SK-N-SH (cell line): ENCODE data around the gene CFAP20. TPM values are rescaled to one million over a fixed set of nuclear protein-coding genes. Genes with fewer than 3 reads are reported as not detected.
"Not testable (repeated sequence)": the region's sequence is repeated elsewhere in the genome, so short reads cannot be mapped to it uniquely, and the experiment has no call there.

Experiments used
- CTCF ChIA-PET: fragments of 300-600, 350-600 bp; formaldehyde crosslinking; extraction: SDS; loops from one replicate; lab custom pipeline; 2021; lab: Yijun Ruan, JAX
- POLR2A ChIA-PET: fragments of 350-600 bp; sonication (Branson Sonifier 250); formaldehyde crosslinking; extraction: SDS; loops from one replicate; lab custom pipeline; 2020; ENCODE audit warnings: antibody characterized with exemption, inconsistent platforms; lab: Yijun Ruan, JAX
- DNase-seq: peaks from one replicate; pipeline ENCODE4 v3.0.0; 2012
- H2AFZ ChIP-seq: fragments of 200-600 bp; sonication (generic); 2 replicates; pipeline ENCODE4 v1.8.1; 2016; ENCODE audit warnings: antibody characterized with exemption, mild to moderate bottlenecking, low read depth
- H3F3A ChIP-seq: fragments of 200-600 bp; sonication (generic); replicated peaks from 2 replicates; pipeline ENCODE3; 2016; ENCODE audit warnings: antibody characterized with exemption, mild to moderate bottlenecking; ENCODE audit not compliant: insufficient read depth
- H3K27ac ChIP-seq, 2 experiments: fragments of 200-500 bp in 1 of 2; fragments of 200-600 bp in 1 of 2; sonication (Bioruptor generic) in 1 of 2; sonication (generic), shearing (Covaris generic) in 1 of 2; 2 replicates each; pipeline versions ENCODE4 v1.5.1 to v1.6.1; 2014 to 2016; ENCODE audit warnings: low read depth in 2 of 2, inconsistent platforms in 1 of 2, low read length in 1 of 2, mild to moderate bottlenecking in 1 of 2, mixed read lengths in 1 of 2
- H3K27me3 ChIP-seq: fragments of 200-600 bp; sonication (generic), shearing (Covaris generic); 2 replicates; pipeline ENCODE4 v1.6.1; 2016; ENCODE audit warnings: mixed run types; ENCODE audit not compliant: insufficient read depth
- H3K36me3 ChIP-seq, 2 experiments: fragments of 200-500 bp in 1 of 2; fragments of 200-600 bp in 1 of 2; sonication (Bioruptor generic) in 1 of 2; sonication (generic) in 1 of 2; replicated peaks in 1 of 2; 2 replicates each; pipeline versions ENCODE3 to v1.5.1; 2014 to 2016; ENCODE audit warnings: low read length in 1 of 2, mild to moderate bottlenecking in 1 of 2; ENCODE audit not compliant: insufficient read depth in 2 of 2, control insufficient read depth in 1 of 2
- H3K4me1 ChIP-seq, 2 experiments: fragments of 200-500 bp in 1 of 2; fragments of 200-600 bp in 1 of 2; sonication (Bioruptor generic) in 1 of 2; sonication (generic), shearing (Covaris generic) in 1 of 2; 2 replicates each; pipeline versions ENCODE4 v1.5.1 to v1.6.1; 2014 to 2016; ENCODE audit warnings: low read depth in 1 of 2, low read length in 1 of 2, mixed run types in 1 of 2; ENCODE audit not compliant: insufficient read depth in 2 of 2, control insufficient read depth in 1 of 2
- H3K4me2 ChIP-seq: fragments of 200-600 bp; sonication (generic), shearing (Covaris generic); 2 replicates; pipeline ENCODE4 v1.6.1; 2017; ENCODE audit warnings: mixed run types
- H3K4me3 ChIP-seq, 2 experiments: fragments of 200-500 bp in 1 of 2; fragments of 200-600 bp in 1 of 2; sonication (Bioruptor generic) in 1 of 2; sonication (generic), shearing (Covaris generic) in 1 of 2; 2 replicates each; pipeline versions ENCODE4 v1.5.1 to v1.8.1; 2014 to 2016; ENCODE audit warnings: low read depth in 2 of 2, inconsistent platforms in 1 of 2, low read length in 1 of 2, mild to moderate bottlenecking in 1 of 2, mixed read lengths in 1 of 2, moderate library complexity in 1 of 2
- H3K79me2 ChIP-seq: fragments of 200-600 bp; sonication (generic); 2 replicates; pipeline ENCODE4 v1.8.1; 2017; ENCODE audit warnings: mild to moderate bottlenecking; ENCODE audit not compliant: insufficient read depth
- H3K9ac ChIP-seq: fragments of 200-600 bp; sonication (generic); 2 replicates; pipeline ENCODE4 v1.6.1; 2017; ENCODE audit warnings: mixed run types
- H3K9me2 ChIP-seq: fragments of 200-600 bp; sonication (generic); 2 replicates; pipeline ENCODE4 v1.6.1; 2017; ENCODE audit warnings: mixed run types
- H3K9me3 ChIP-seq: fragments of 200-600 bp; sonication (generic); 2 replicates; pipeline ENCODE4 v1.6.1; 2017; ENCODE audit warnings: mixed run types, mild to moderate bottlenecking, moderate library complexity
- H4K20me1 ChIP-seq: fragments of 200-600 bp; sonication (generic); 2 replicates; pipeline ENCODE4 v1.6.1; 2017; ENCODE audit warnings: mild to moderate bottlenecking, mixed run types; ENCODE audit not compliant: insufficient read depth
- ELF1 ChIP-seq: IDR thresholded peaks from 2 replicates; pipeline ENCODE4 v1.4.0; 2012
- EZH2phosphoT487 ChIP-seq: fragments of 200-600 bp; sonication (generic); IDR thresholded peaks from 2 replicates; pipeline ENCODE4 v1.6.1; 2017; ENCODE audit warnings: low read depth, mixed run types, mild to moderate bottlenecking, antibody characterized with exemption, moderate library complexity, borderline replicate concordance
- FOSL2 ChIP-seq: IDR thresholded peaks from 2 replicates; pipeline ENCODE4 v1.4.0; 2012; ENCODE audit warnings: low read depth, mild to moderate bottlenecking, moderate library complexity, borderline replicate concordance
- FOXJ3 ChIP-seq: sonication (generic); formaldehyde crosslinking; IDR thresholded peaks from 2 replicates; pipeline ENCODE4 v1.5.1; 2020; ENCODE audit warnings: mild to moderate bottlenecking, missing genetic modification reagents
- GATA2 ChIP-seq: sonication (generic); formaldehyde crosslinking; IDR thresholded peaks from 2 replicates; pipeline ENCODE4 v1.5.0; 2020; ENCODE audit warnings: mild to moderate bottlenecking, missing genetic modification reagents
- MEF2A ChIP-seq: IDR thresholded peaks from 2 replicates; pipeline ENCODE4 v1.4.0; 2012; ENCODE audit warnings: low read depth, borderline replicate concordance
- NFIC ChIP-seq: IDR thresholded peaks from 2 replicates; pipeline ENCODE4 v1.4.0; 2012; ENCODE audit warnings: borderline replicate concordance
- RCOR1 ChIP-seq: fragments of 150-350 bp; IDR thresholded peaks from 2 replicates; pipeline ENCODE4 v1.6.1; 2017; ENCODE audit warnings: antibody characterized with exemption, low read length
- RFX5 ChIP-seq: IDR thresholded peaks from 2 replicates; pipeline ENCODE4 v1.6.1; 2012; ENCODE audit warnings: mild to moderate bottlenecking, improper control_type of control experiment, low read length
- RXRA ChIP-seq: IDR thresholded peaks from 2 replicates; pipeline ENCODE4 v1.4.0; 2012; ENCODE audit warnings: low read depth, mild to moderate bottlenecking, borderline replicate concordance
- SIN3A ChIP-seq: IDR thresholded peaks from 2 replicates; pipeline ENCODE4 v1.6.1; 2012; ENCODE audit warnings: low read depth, mild to moderate bottlenecking, low read length, moderate library complexity, borderline replicate concordance
- SMC3 ChIP-seq: IDR thresholded peaks from 2 replicates; pipeline ENCODE4 v1.6.1; 2012; ENCODE audit warnings: low read depth, low read length, improper control_type of control experiment
- TEAD4 ChIP-seq: IDR thresholded peaks from 2 replicates; pipeline ENCODE4 v1.4.0; 2012; ENCODE audit warnings: mild to moderate bottlenecking, borderline replicate concordance; ENCODE audit not compliant: insufficient read depth
- WGBS: methylation state at CpG from one replicate; pipeline ENCODE4 v1.1.6; 2017; ENCODE audit warnings: low lambda C conversion rate; 5-methylcytosine and 5-hydroxymethylcytosine counted together
- polyA plus RNA-seq, 3 experiments: library from polyadenylated mRNA; depleted of rRNA; stranded (reverse); fragments of >200 nt; gene quantifications; 2 replicates each; pipeline ENCODE4 v1.2.3, GENCODE V29; 2012
- TF ChIP-seq, protein P1 (sequence below): IDR thresholded peaks from 2 replicates; pipeline ENCODE4 v1.6.1; 2012; ENCODE audit warnings: mild to moderate bottlenecking, low read depth, low read length, moderate library complexity
- TF ChIP-seq, protein P2 (sequence below): fragments of 200-600 bp; sonication (generic); IDR thresholded peaks from 2 replicates; pipeline ENCODE4 v1.6.1; 2017; ENCODE audit warnings: antibody characterized with exemption, mild to moderate bottlenecking, moderate library complexity

Gene CFAP20
- polyA plus RNA-seq, 1 of the 3 experiments (the other 2 are of a cell fraction) = 61.6 TPM

DNA sequence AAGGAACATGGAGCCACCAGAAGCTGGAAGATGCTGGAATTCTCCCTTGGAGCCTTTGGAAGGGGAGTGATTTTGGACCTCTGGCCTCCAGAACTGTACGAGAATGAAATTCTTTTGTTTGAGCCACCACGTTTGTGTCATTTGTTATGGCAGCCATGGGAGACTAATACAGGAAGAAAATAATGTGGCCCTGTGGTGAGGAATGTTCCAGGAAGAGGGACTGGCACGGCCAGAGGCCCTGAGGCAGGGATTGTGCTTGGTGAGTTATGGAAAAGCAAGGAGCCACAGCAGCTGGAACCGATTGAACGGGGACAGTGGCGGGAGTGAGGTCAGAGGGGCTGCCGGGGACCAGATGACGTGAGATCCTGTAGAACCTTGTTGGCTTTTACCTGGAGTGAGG lies 51.4 kb downstream of the CFAP20 start (continued):
- TF ChIP-seq, protein P1, sequence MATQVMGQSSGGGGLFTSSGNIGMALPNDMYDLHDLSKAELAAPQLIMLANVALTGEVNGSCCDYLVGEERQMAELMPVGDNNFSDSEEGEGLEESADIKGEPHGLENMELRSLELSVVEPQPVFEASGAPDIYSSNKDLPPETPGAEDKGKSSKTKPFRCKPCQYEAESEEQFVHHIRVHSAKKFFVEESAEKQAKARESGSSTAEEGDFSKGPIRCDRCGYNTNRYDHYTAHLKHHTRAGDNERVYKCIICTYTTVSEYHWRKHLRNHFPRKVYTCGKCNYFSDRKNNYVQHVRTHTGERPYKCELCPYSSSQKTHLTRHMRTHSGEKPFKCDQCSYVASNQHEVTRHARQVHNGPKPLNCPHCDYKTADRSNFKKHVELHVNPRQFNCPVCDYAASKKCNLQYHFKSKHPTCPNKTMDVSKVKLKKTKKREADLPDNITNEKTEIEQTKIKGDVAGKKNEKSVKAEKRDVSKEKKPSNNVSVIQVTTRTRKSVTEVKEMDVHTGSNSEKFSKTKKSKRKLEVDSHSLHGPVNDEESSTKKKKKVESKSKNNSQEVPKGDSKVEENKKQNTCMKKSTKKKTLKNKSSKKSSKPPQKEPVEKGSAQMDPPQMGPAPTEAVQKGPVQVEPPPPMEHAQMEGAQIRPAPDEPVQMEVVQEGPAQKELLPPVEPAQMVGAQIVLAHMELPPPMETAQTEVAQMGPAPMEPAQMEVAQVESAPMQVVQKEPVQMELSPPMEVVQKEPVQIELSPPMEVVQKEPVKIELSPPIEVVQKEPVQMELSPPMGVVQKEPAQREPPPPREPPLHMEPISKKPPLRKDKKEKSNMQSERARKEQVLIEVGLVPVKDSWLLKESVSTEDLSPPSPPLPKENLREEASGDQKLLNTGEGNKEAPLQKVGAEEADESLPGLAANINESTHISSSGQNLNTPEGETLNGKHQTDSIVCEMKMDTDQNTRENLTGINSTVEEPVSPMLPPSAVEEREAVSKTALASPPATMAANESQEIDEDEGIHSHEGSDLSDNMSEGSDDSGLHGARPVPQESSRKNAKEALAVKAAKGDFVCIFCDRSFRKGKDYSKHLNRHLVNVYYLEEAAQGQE = no peak
- TF ChIP-seq, all 33 proteins: peak for 0

DNA sequence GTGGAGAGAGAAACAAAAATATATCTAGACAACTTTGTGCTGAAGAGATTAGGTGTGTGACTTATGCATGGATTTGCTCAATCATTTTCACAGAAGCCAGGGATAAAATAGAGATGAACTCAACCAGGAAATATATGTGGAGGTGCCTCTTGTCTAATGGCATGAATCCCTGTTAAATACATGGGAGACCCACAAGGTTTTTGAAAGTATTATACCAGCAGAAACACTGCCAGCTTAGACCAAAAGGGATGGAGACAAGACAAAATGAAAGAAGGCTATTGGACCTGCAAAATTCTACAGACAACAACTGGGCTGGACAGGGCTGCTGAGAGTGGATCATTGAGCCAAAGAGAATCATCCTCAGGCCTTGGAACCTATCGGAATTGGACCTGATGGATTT lies 52.7 kb downstream of the CFAP20 start:
- H3F3A ChIP-seq = no peaks in the 10 kb centered on the region
- H3K9me3 ChIP-seq = no peaks in the 10 kb centered on the region; the same call in 1 of the 2 replicates
- ChIA-PET POLR2A (no interaction called here), CTCF (interaction anchor here (0.6 to 1.6 kb wide), 2 partner anchors 43 to 134 kb away, joined by 3 read pairs; no protein-coding TSS in a partner anchor)
- H3K27me3 ChIP-seq = no peaks in the 10 kb centered on the region
- H3K27ac ChIP-seq = no peak overlapping the region
- DNase-seq = no peak
- H3K36me3 ChIP-seq = no peaks in the 10 kb centered on the region
- TF ChIP-seq FOSL2 = no peak
- no peak for TF ChIP-seq RCOR1
- TF ChIP-seq, all 33 proteins: peak for 0
- WGBS = 88% methylated on average over 1 of the region's 1 CpG
- no peaks in the 10 kb centered on the region for H3K9me2 ChIP-seq
- no peak overlapping the region for H3K9ac ChIP-seq
- H3K4me2 ChIP-seq = no peak overlapping the region
- H4K20me1 ChIP-seq = no peaks in the 10 kb centered on the region
- H3K4me3 ChIP-seq = no peak overlapping the region
- H3K79me2 ChIP-seq = no peaks in the 10 kb centered on the region
- no peak overlapping the region for H2AFZ ChIP-seq
- H3K4me1 ChIP-seq = no peaks in the 10 kb centered on the region

DNA sequence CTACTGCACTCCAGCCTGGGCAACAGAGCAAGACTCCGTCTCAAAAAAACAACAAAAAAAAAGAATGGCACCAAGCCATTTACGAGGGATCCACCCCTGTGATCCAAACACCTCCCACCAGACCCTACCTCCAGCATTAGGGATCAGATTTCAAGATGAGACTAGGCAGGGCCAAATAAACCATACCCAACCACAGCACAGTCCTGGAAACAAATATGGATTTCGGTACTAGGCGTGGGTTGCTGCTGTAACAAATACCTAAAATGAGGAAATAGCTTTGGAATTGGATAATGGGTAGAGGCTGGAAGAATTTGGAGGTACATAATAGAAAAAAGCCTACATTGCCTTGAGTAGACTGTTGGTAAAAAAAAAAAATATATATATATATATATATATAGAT lies 54.5 kb downstream of the CFAP20 start:
- H2AFZ ChIP-seq = no peak overlapping the region
- no peak overlapping the region for H3K4me3 ChIP-seq
- H3K4me2 ChIP-seq = no peak overlapping the region
- H3K9ac ChIP-seq = no peak overlapping the region
- no peaks in the 10 kb centered on the region for H3K4me1 ChIP-seq
- H3K27me3 ChIP-seq = no peaks in the 10 kb centered on the region
- no peaks in the 10 kb centered on the region for H3K36me3 ChIP-seq
- H3K27ac ChIP-seq = no peak overlapping the region
- no peaks in the 10 kb centered on the region for H3F3A ChIP-seq
- no peak for TF ChIP-seq NFIC
- TF ChIP-seq FOSL2 = no peak
- no peak for TF ChIP-seq ELF1
- no peak for TF ChIP-seq SIN3A
- no peak for TF ChIP-seq FOXJ3
- TF ChIP-seq, protein P2, sequence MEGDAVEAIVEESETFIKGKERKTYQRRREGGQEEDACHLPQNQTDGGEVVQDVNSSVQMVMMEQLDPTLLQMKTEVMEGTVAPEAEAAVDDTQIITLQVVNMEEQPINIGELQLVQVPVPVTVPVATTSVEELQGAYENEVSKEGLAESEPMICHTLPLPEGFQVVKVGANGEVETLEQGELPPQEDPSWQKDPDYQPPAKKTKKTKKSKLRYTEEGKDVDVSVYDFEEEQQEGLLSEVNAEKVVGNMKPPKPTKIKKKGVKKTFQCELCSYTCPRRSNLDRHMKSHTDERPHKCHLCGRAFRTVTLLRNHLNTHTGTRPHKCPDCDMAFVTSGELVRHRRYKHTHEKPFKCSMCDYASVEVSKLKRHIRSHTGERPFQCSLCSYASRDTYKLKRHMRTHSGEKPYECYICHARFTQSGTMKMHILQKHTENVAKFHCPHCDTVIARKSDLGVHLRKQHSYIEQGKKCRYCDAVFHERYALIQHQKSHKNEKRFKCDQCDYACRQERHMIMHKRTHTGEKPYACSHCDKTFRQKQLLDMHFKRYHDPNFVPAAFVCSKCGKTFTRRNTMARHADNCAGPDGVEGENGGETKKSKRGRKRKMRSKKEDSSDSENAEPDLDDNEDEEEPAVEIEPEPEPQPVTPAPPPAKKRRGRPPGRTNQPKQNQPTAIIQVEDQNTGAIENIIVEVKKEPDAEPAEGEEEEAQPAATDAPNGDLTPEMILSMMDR = no peak
- no peak for TF ChIP-seq RCOR1
- no peak for TF ChIP-seq TEAD4
- no peak for TF ChIP-seq MEF2A
- TF ChIP-seq SMC3 = no peak
- TF ChIP-seq RXRA = no peak
- no peak for TF ChIP-seq GATA2 (CRISPR knock-in tag)
- no peak for TF ChIP-seq RFX5
- no peak for TF ChIP-seq EZH2phosphoT487
- DNase-seq = no peak
- WGBS = 92% methylated on average over 4 of the region's 4 CpGs
- H4K20me1 ChIP-seq = no peaks in the 10 kb centered on the region
- ChIA-PET CTCF (interaction anchor here (0.8 kb wide), 1 partner anchor 262 kb away, joined by 3 read pairs; no protein-coding TSS in a partner anchor), POLR2A (no interaction called here)
- H3K79me2 ChIP-seq = no peaks in the 10 kb centered on the region
- H3K9me3 ChIP-seq = no peaks in the 10 kb centered on the region; the same call in 1 of the 2 replicates
- H3K9me2 ChIP-seq = no peaks in the 10 kb centered on the region

DNA sequence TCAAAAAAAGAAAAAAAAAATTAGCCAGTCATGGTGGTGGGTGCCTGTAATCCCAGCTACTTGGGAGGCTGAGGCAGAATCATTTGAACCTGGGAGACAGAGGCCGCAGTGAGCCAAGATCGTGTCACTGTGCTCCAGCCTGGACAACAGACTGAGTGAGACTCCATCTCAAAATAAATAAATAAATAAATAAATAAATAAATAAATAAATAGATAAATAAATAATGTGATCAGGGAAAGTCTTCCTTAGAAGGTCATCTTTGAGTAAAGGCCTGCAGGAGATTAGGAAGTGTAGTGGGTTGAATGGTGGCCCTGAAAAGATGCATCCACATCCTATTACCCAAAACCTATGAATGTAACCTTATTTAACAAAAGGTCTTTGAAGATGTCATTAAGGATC lies 56.1 kb downstream of the CFAP20 start:
- POLR2A ChIA-PET, H3K9ac ChIP-seq: not testable (repeated sequence)

More for the DNA sequence above, 56.1 kb downstream of the CFAP20 start:
- not testable (repeated sequence) for H3K4me2 ChIP-seq, H3K27ac ChIP-seq, H4K20me1 ChIP-seq, H3K4me1 ChIP-seq, H3K79me2 ChIP-seq, H3F3A ChIP-seq, H3K9me2 ChIP-seq, DNase-seq, H2AFZ ChIP-seq, H3K9me3 ChIP-seq, H3K4me3 ChIP-seq, H3K36me3 ChIP-seq, H3K27me3 ChIP-seq
- CTCF ChIA-PET = interaction anchor here (1.0 kb wide), 1 partner anchor 25 kb away, joined by 3 read pairs; no protein-coding TSS in a partner anchor
- 83% methylated on average over 2 of the region's 2 CpGs for WGBS
